ENCODE measurements around the gene GPC5. TPM values are rescaled to one million over a fixed set of nuclear protein-coding genes. Genes with fewer than 3 reads are reported as not detected.

Gene GPC5
- total and polyA plus RNA-seq, 9 of the 15 experiments (the other 6 are each of a cell fraction or from before 2014, with no cell fraction given), result 0.18 to 0.27 TPM; not detected in 7

DNA sequence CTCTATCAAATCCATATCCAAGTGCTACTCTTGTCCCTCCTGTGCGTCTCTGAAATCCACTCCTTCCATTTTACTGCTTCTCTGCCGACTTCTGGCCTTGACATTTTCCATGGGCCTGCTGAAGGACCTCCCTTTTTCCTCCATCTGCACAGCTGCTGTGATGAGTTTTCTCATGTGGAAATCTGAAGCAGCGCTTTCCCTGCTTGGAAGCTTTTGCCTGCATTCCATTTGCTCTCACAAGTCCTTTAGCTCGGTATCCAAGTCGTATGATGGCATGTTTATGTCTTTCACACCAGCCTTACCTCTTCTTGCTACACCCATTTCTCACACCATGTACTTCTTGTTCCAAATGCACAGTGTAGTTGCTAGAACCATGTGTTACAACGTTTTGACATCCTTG lies 328.2 kb downstream of the GPC5 start (continued):
- TF ChIP-seq, protein P1, sequence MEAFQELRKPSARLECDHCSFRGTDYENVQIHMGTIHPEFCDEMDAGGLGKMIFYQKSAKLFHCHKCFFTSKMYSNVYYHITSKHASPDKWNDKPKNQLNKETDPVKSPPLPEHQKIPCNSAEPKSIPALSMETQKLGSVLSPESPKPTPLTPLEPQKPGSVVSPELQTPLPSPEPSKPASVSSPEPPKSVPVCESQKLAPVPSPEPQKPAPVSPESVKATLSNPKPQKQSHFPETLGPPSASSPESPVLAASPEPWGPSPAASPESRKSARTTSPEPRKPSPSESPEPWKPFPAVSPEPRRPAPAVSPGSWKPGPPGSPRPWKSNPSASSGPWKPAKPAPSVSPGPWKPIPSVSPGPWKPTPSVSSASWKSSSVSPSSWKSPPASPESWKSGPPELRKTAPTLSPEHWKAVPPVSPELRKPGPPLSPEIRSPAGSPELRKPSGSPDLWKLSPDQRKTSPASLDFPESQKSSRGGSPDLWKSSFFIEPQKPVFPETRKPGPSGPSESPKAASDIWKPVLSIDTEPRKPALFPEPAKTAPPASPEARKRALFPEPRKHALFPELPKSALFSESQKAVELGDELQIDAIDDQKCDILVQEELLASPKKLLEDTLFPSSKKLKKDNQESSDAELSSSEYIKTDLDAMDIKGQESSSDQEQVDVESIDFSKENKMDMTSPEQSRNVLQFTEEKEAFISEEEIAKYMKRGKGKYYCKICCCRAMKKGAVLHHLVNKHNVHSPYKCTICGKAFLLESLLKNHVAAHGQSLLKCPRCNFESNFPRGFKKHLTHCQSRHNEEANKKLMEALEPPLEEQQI (IDR thresholded peaks at IDR 0.05), result no peak
- no peak for TF ChIP-seq NCOA2 (IDR thresholded peaks at IDR 0.05; ENCODE audit: partially characterized antibody in 2 of 2)
- TF ChIP-seq XRCC3 (IDR thresholded peaks at IDR 0.05), result no peak
- TF ChIP-seq ZNF584 (CRISPR knock-in tag; IDR thresholded peaks at IDR 0.05; ENCODE audit: low read depth), result no peak
- TF ChIP-seq, protein P2, sequence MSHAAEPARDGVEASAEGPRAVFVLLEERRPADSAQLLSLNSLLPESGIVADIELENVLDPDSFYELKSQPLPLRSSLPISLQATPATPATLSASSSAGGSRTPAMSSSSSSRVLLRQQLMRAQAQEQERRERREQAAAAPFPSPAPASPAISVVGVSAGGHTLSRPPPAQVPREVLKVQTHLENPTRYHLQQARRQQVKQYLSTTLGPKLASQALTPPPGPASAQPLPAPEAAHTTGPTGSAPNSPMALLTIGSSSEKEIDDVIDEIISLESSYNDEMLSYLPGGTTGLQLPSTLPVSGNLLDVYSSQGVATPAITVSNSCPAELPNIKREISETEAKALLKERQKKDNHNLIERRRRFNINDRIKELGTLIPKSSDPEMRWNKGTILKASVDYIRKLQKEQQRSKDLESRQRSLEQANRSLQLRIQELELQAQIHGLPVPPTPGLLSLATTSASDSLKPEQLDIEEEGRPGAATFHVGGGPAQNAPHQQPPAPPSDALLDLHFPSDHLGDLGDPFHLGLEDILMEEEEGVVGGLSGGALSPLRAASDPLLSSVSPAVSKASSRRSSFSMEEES (CRISPR knock-in tag; IDR thresholded peaks at IDR 0.05), result no peak
- TF ChIP-seq FUS (optimal IDR thresholded peaks at IDR 0.05; ENCODE audit: low read depth, low read length), result no peak
- TF ChIP-seq ZNF717 (CRISPR knock-in tag; IDR thresholded peaks at IDR 0.05), result no peak
- TF ChIP-seq CBX3 (IDR thresholded peaks at IDR 0.05; ENCODE audit: borderline replicate concordance in 1 of 2, low read length in 2 of 2), result peak in 1 of 2 experiments; percentile 55; a peak in 1 of 3 replicates
- TF ChIP-seq NBN (IDR thresholded peaks at IDR 0.05; ENCODE audit: low read depth), result no peak
- no peak for TF ChIP-seq ZNF696 (CRISPR knock-in tag; conservative IDR thresholded peaks at IDR 0.05)
- no peak for TF ChIP-seq SIN3B (IDR thresholded peaks at IDR 0.05; ENCODE audit: low read depth)
- TF ChIP-seq BMI1 (IDR thresholded peaks at IDR 0.05; ENCODE audit: low read length), result no peak
- TF ChIP-seq, protein P3, sequence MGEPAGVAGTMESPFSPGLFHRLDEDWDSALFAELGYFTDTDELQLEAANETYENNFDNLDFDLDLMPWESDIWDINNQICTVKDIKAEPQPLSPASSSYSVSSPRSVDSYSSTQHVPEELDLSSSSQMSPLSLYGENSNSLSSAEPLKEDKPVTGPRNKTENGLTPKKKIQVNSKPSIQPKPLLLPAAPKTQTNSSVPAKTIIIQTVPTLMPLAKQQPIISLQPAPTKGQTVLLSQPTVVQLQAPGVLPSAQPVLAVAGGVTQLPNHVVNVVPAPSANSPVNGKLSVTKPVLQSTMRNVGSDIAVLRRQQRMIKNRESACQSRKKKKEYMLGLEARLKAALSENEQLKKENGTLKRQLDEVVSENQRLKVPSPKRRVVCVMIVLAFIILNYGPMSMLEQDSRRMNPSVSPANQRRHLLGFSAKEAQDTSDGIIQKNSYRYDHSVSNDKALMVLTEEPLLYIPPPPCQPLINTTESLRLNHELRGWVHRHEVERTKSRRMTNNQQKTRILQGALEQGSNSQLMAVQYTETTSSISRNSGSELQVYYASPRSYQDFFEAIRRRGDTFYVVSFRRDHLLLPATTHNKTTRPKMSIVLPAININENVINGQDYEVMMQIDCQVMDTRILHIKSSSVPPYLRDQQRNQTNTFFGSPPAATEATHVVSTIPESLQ (CRISPR knock-in tag; IDR thresholded peaks at IDR 0.05), result no peak
- TF ChIP-seq PRPF4 (IDR thresholded peaks at IDR 0.05; ENCODE audit: insufficient read depth, low read depth, low read length, poor library complexity, severe bottlenecking), result no peak
- peak; percentile 56 for TF ChIP-seq RBBP5 (IDR thresholded peaks at IDR 0.05; ENCODE audit: borderline replicate concordance, insufficient read depth, low read length, poor library complexity, severe bottlenecking)
- no peak for TF ChIP-seq KLF13 (tag; IDR thresholded peaks at IDR 0.05; ENCODE audit: borderline replicate concordance, low read depth)
- TF ChIP-seq HNRNPUL1 (IDR thresholded peaks at IDR 0.05; ENCODE audit: low read length), result no peak
- TF ChIP-seq JUN (IDR thresholded peaks at IDR 0.05; ENCODE audit: borderline replicate concordance, low read depth, low read length), result no peak
- no peak for TF ChIP-seq JUN (CRISPR knock-in tag; IDR thresholded peaks at IDR 0.05; ENCODE audit: borderline replicate concordance)
- TF ChIP-seq BCOR (IDR thresholded peaks at IDR 0.05), result no peak
- TF ChIP-seq POLR2AphosphoS2 (IDR thresholded peaks at IDR 0.05; ENCODE audit: low read length), result no peak
- TF ChIP-seq, protein P4, sequence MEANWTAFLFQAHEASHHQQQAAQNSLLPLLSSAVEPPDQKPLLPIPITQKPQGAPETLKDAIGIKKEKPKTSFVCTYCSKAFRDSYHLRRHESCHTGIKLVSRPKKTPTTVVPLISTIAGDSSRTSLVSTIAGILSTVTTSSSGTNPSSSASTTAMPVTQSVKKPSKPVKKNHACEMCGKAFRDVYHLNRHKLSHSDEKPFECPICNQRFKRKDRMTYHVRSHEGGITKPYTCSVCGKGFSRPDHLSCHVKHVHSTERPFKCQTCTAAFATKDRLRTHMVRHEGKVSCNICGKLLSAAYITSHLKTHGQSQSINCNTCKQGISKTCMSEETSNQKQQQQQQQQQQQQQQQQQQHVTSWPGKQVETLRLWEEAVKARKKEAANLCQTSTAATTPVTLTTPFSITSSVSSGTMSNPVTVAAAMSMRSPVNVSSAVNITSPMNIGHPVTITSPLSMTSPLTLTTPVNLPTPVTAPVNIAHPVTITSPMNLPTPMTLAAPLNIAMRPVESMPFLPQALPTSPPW (CRISPR knock-in tag; IDR thresholded peaks at IDR 0.05), result no peak
- TF ChIP-seq NUFIP1 (IDR thresholded peaks at IDR 0.05; ENCODE audit: partially characterized antibody), result no peak
